ENCODE results near the gene GRM1.

DNA sequence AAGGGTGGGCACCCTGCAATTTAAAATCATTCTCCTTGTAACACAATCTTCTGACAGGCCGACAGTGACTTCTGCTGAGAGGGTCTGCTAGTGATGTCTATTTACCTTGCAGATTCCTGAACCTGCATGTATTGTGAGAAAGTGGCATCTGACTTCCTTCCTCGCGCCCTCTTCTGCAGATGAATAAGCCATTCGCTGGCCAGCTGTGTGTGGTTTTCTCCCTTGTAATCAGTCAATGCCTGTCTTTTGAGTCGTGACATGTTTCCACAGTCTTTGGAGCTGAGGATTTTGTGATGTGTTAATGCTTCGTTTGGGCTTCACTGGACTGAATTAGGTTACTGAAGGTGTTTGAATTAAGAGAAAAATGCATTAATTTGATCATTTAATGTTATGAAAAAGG is 125.3 kb downstream of the GRM1 start:
- no peak for TF ChIP-seq EZH2 (IDR thresholded peaks at IDR 0.05; ENCODE audit: borderline replicate concordance, insufficient read depth, low read depth, low read length, poor library complexity, severe bottlenecking)
- no peak for TF ChIP-seq CTCF (IDR thresholded peaks at IDR 0.05)

Measured in B cell (primary cell).